HPDE6-E6E7 (cell line): Measurements from ENCODE around the gene NHLH1.
A peak's percentile ranks its signal among the peaks of the same experiment; 100 is the strongest.

Experiments used
- DNase-seq: peaks from one replicate; pipeline ENCODE4 v3.0.0; 2011; ENCODE audit warnings: missing footprints; ENCODE audit errors: extremely low spot score

NHLH1 gene

GRCh38 chr1:160366731-160367515, at the start of gene NHLH1:
TSS of gene NHLH1 (plus strand) at chr1:160367071. CDS start at chr1:160370732, 3,661 bp downstream.
- DNase-seq = no peak

- no peak for DNase-seq
Measured at GRCh38 chr1:160322831-160323230, 44.0 kb upstream of the NHLH1 start.

- DNase-seq = no peak
Measured at GRCh38 chr1:160325252-160325651, 41.6 kb upstream of the NHLH1 start.

- no peak for DNase-seq
Measured at GRCh38 chr1:160326418-160326817, 40.5 kb upstream of the NHLH1 start.

GRCh38 chr1:160328184-160328583, 38.7 kb upstream of the NHLH1 start:
- no peak for DNase-seq

GRCh38 chr1:160330119-160330518, 36.8 kb upstream of the NHLH1 start:
- DNase-seq = no peak

GRCh38 chr1:160332516-160332915, 34.4 kb upstream of the NHLH1 start:
- DNase-seq = no peak

- no peak for DNase-seq
Measured at GRCh38 chr1:160338580-160338979, 28.3 kb upstream of the NHLH1 start.

- DNase-seq = no peak
Measured at GRCh38 chr1:160340146-160340545, 26.7 kb upstream of the NHLH1 start.

- no peak for DNase-seq
Measured at GRCh38 chr1:160340866-160341265, 26.0 kb upstream of the NHLH1 start.

GRCh38 chr1:160342526-160342925, 24.3 kb upstream of the NHLH1 start:
- no peak for DNase-seq

GRCh38 chr1:160342953-160343869, 23.7 kb upstream of the NHLH1 start, which contains the start of the genes COPA and NCSTN:
TSS of gene COPA (minus strand) at chr1:160343250. CDS start at chr1:160343170, 80 bp downstream.
TSS of gene NCSTN (plus strand) at chr1:160343383. CDS start at chr1:160343397, 14 bp downstream.
- peak; percentile 91 for DNase-seq

- no peak for DNase-seq
Measured at GRCh38 chr1:160344241-160344640, 22.6 kb upstream of the NHLH1 start.

GRCh38 chr1:160344936-160345335, 21.9 kb upstream of the NHLH1 start:
- DNase-seq = no peak

GRCh38 chr1:160346463-160346862, 20.4 kb upstream of the NHLH1 start:
- DNase-seq = no peak

- DNase-seq = no peak
Measured at GRCh38 chr1:160346958-160347357, 19.9 kb upstream of the NHLH1 start.

- DNase-seq = no peak
Measured at GRCh38 chr1:160351629-160352028, 15.2 kb upstream of the NHLH1 start.

GRCh38 chr1:160352555-160352954, 14.3 kb upstream of the NHLH1 start:
- DNase-seq = no peak

- no peak for DNase-seq
Measured at GRCh38 chr1:160353223-160353622, 13.6 kb upstream of the NHLH1 start.

- no peak for DNase-seq
Measured at GRCh38 chr1:160354388-160354985, 12.4 kb upstream of the NHLH1 start.

GRCh38 chr1:160357286-160358002, 9.4 kb upstream of the NHLH1 start:
- DNase-seq = no peak
